ENCODE data around the gene SMIM7. TPM values are rescaled to one million over a fixed set of nuclear protein-coding genes. Genes with fewer than 3 reads are reported as not detected.
"Not testable (repeated sequence)": the region's sequence is repeated elsewhere in the genome, so short reads cannot be mapped to it uniquely, and the experiment has no call there.

Gene SMIM7
- total RNA-seq, 2 experiments from 2014 or later, result 58.4 to 59.6 TPM

GRCh38 chr19:16651421-16652188, 8.3 kb downstream of the SMIM7 start:
- POLR2A ChIA-PET, H3K9me3 Mint-ChIP-seq, H3K27me3 Mint-ChIP-seq, CTCF ChIA-PET, DNase-seq, H3K4me3 Mint-ChIP-seq, H3K27ac Mint-ChIP-seq: not testable (repeated sequence)
- Mint-ChIP-seq H3K4me1 (peaks cover 21% of the 10 kb centered on the region), H3K36me3 (ENCODE audit: low read depth) (peaks cover 68% of the 10 kb centered on the region)

DNA sequence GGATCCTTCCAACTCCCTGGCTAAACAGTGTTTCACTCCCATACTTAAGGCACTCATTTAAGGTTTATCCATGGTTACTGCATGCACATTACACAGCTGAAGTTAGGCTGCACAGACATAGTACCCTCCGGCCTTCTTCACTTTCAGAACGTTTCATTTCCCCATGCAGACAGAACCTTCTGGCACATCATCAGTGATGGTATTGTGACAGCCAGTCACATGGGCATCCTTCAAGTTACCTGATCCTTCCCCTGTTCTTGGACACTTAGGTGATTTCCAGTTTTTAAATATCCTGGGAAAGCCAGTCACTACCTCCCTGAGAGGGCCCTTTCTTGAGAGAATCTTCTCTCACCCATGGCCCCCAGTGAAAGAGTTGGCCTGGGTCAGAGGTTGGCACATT, 9.1 kb downstream of the SMIM7 start:
- no peaks in the 10 kb centered on the region for H3K9me3 Mint-ChIP-seq
- no peaks in the 10 kb centered on the region for H3K27me3 Mint-ChIP-seq
- no peak overlapping the region for H3K27ac Mint-ChIP-seq
- POLR2A ChIA-PET, result no interaction called here
- peaks cover 69% of the 10 kb centered on the region for H3K36me3 Mint-ChIP-seq (ENCODE audit: low read depth)
- H3K4me1 Mint-ChIP-seq, result peaks cover 16% of the 10 kb centered on the region
- CTCF ChIA-PET, result no interaction called here
- no peak overlapping the region for H3K4me3 Mint-ChIP-seq
- no peak for DNase-seq

DNA sequence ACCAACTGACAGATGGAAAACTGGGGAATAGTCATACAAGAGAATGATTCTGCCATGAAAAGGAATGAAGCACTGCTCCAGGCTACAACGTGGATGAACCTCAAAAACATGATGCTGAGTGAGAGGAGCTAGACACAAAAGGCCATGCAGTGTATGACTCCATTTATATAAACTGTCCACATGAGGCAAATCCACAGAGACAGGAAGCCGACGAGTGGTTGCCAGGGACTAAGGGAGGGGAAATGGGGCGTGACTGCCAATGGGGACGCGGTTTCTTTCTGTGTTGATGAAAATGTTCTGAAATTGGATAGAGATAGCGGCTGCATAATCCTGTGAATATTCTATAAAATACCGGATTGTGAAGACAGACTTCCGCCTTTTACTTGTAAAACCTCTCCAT, 10.2 kb downstream of the SMIM7 start:
- Mint-ChIP-seq H3K27me3 (no peaks in the 10 kb centered on the region), H3K27ac (no peak overlapping the region), H3K4me3 (no peak overlapping the region), H3K36me3 (ENCODE audit: low read depth) (peaks cover 70% of the 10 kb centered on the region), H3K4me1 (peaks cover 14% of the 10 kb centered on the region), H3K9me3 (no peaks in the 10 kb centered on the region)
- POLR2A ChIA-PET, result no interaction called here
- CTCF ChIA-PET, result interaction anchor here (0.9 kb wide), 1 partner anchor 24 kb away, joined by 3 read pairs; no protein-coding TSS in a partner anchor
- no peak for DNase-seq

GRCh38 chr19:16645140-16645539, 14.8 kb downstream of the SMIM7 start:
- no peaks in the 10 kb centered on the region for H3K27me3 Mint-ChIP-seq
- H3K4me1 Mint-ChIP-seq, result peaks cover 12% of the 10 kb centered on the region
- ChIA-PET CTCF (interaction anchor here (0.6 kb wide), 1 partner anchor 1383 kb away, joined by 3 read pairs; no protein-coding TSS in a partner anchor), POLR2A (no interaction called here)
- H3K27ac Mint-ChIP-seq, result no peak overlapping the region
- peaks cover 55% of the 10 kb centered on the region for H3K36me3 Mint-ChIP-seq (ENCODE audit: low read depth)
- no peak overlapping the region for H3K4me3 Mint-ChIP-seq
- no peaks in the 10 kb centered on the region for H3K9me3 Mint-ChIP-seq
- DNase-seq, result no peak

DNA sequence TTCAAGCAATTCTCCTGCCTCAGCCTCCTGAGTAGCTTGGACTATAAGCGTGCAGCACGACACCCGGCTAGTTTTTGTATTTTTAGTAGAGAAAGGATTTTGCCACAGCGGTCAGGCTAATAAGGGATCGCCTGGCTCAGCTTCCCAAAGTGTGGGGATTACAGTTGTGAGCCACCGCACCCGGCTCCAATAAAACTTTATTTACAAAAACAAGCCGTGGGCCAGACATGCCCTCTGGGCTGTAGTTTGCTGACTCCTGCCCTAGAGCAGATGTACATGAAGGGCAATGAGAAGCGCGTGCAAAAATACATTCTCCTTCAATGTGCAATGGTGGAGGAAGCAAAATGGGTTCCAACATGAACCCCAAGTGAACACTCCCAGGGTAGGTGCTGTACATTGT, 18.2 kb downstream of the SMIM7 start:
- no peaks in the 10 kb centered on the region for H3K9me3 Mint-ChIP-seq
- H3K27ac Mint-ChIP-seq, result no peak overlapping the region
- peaks cover 21% of the 10 kb centered on the region for H3K4me1 Mint-ChIP-seq
- CTCF ChIA-PET, result interaction anchor here (1.3 kb wide), 1 partner anchor 12 kb away, joined by 3 read pairs; no protein-coding TSS in a partner anchor
- H3K27me3 Mint-ChIP-seq, result no peaks in the 10 kb centered on the region
- POLR2A ChIA-PET, result no interaction called here
- H3K36me3 Mint-ChIP-seq (ENCODE audit: low read depth), result peaks cover 56% of the 10 kb centered on the region
- no peak overlapping the region for H3K4me3 Mint-ChIP-seq
- DNase-seq, result no peak

DNA sequence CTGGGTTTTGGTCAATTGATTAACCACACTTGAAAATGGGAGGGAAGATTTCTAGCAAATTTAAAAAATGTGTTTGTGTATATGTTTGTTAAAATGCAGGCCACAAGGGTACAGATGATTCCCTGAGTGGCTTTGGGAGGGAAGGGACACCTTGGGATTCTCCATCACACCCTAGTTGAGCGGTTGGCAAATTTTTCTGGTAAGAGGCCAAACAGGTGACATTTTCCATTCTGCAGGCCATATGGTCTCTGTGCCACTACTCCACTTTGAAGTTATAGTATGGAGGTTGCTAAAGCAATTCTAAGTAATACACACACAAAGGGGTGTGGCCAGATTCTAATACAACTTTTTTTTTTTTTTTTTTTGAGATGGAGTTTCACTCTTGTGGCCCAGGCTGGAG, 19.0 kb downstream of the SMIM7 start:
- H3K27me3 Mint-ChIP-seq, result no peaks in the 10 kb centered on the region
- H3K9me3 Mint-ChIP-seq, result no peaks in the 10 kb centered on the region
- ChIA-PET POLR2A (no interaction called here), CTCF (interaction anchor here (1.3 to 1.5 kb wide), 2 partner anchors 11 to 65 kb away, joined by 3 read pairs; no protein-coding TSS in a partner anchor)
- H3K4me3 Mint-ChIP-seq, result no peak overlapping the region
- peaks cover 51% of the 10 kb centered on the region for H3K36me3 Mint-ChIP-seq (ENCODE audit: low read depth)
- peaks cover 22% of the 10 kb centered on the region for H3K4me1 Mint-ChIP-seq
- H3K27ac Mint-ChIP-seq, result no peak overlapping the region
- no peak for DNase-seq

- CTCF ChIA-PET, result interaction anchor here (0.7 to 1.0 kb wide), 2 partner anchors 10 to 93 kb away, joined by 3 to 4 read pairs; partner anchors contain the start of gene MED26
- Mint-ChIP-seq H3K27ac (no peak overlapping the region), H3K36me3 (ENCODE audit: low read depth) (peaks cover 40% of the 10 kb centered on the region)
Measured at GRCh38 chr19:16638666-16639065, 21.3 kb downstream of the SMIM7 start.

GRCh38 chr19:16637535-16637934, 22.4 kb downstream of the SMIM7 start:
- ChIA-PET POLR2A (no interaction called here), CTCF (interaction anchor here (0.5 to 1.5 kb wide), 3 partner anchors 10 to 1700 kb away, joined by 3 read pairs; no protein-coding TSS in a partner anchor)
- H3K27ac Mint-ChIP-seq, result no peak overlapping the region
- H3K4me1 Mint-ChIP-seq, result peaks cover 27% of the 10 kb centered on the region
- H3K4me3 Mint-ChIP-seq, result no peak overlapping the region
- no peak for DNase-seq
- H3K27me3 Mint-ChIP-seq, result no peaks in the 10 kb centered on the region
- H3K36me3 Mint-ChIP-seq (ENCODE audit: low read depth), result peaks cover 36% of the 10 kb centered on the region
- no peaks in the 10 kb centered on the region for H3K9me3 Mint-ChIP-seq

More at GRCh38 chr19:16638666-16639065, 21.3 kb downstream of the SMIM7 start:
- H3K27me3 Mint-ChIP-seq, result no peaks in the 10 kb centered on the region
- no peak for DNase-seq
- no peaks in the 10 kb centered on the region for H3K9me3 Mint-ChIP-seq
- H3K4me3 Mint-ChIP-seq, result no peak overlapping the region
- H3K4me1 Mint-ChIP-seq, result peaks cover 24% of the 10 kb centered on the region
- POLR2A ChIA-PET, result no interaction called here

DNA sequence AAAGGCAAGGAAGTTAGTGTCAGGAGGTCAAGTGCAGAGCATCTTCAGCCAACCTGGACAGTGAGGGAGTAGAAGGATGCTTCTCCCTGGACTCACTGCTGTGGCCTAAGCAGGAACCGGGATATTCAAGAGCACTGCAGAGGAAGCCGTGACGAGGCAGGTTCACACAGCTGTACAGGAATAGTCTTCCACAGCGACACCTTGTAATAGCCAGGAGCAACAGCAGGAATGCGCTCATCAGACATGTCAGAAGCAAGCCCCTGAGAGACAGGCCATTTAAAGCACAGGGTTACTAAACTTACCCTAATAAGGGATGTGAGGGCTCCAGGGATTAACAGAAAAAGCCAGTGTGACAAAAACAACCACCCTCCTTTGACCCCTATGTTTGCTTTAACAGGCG, 28.5 kb downstream of the SMIM7 start:
- CTCF ChIA-PET, result no interaction called here
- Mint-ChIP-seq H3K9me3 (no peaks in the 10 kb centered on the region), H3K27me3 (no peaks in the 10 kb centered on the region), H3K27ac (no peak overlapping the region), H3K4me1 (peaks cover 37% of the 10 kb centered on the region), H3K4me3 (no peak overlapping the region), H3K36me3 (ENCODE audit: low read depth) (peaks cover 25% of the 10 kb centered on the region)
- POLR2A ChIA-PET, result no interaction called here
- no peak for DNase-seq

DNA sequence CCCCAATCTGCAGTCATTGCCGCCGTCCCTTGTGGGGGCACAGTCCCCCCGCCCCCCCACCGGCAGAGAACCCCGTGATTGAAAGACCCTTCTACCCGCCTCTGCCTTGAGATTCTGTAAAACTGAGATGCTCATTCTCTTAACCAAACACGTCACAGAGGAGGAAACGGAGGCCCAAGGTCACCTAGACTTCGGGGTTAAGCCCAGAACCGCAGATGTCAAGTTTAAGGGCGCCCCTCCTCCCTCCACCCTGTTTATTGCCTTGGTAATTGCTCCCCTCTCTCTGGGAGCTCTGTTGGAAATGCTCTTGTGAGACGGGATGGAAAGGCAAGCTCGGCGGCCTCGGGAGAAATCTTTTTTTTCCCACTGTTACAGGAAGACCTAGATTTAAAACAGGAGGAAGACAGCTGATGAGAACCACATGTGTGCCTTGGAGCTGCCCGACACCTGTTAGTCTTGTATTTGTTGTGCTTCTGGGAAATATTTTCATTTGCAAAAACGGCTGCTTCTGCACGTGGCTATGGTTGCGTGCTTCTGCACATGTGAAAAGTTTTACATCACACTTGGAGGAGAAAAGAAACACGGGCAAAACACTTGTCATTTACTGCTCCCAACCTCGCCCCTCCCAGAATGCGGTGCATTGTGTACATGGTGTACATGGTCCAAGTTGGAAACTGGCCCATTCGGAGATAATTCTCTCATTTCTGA, 30.8 kb downstream of the SMIM7 start:
- Mint-ChIP-seq H3K27me3 (no peaks in the 10 kb centered on the region), H3K4me3 (peak overlapping the region; percentile 99), H3K27ac (peak overlapping the region; percentile 100), H3K9me3 (no peaks in the 10 kb centered on the region), H3K4me1 (peaks cover 56% of the 10 kb centered on the region), H3K36me3 (ENCODE audit: low read depth) (peaks cover 29% of the 10 kb centered on the region)
- CTCF ChIA-PET, result interaction anchor here (0.6 to 1.4 kb wide), 3 partner anchors 9 to 466 kb away, joined by 3 read pairs; no protein-coding TSS in a partner anchor
- POLR2A ChIA-PET, result interaction anchor here (0.6 to 1.3 kb wide), 2 partner anchors 45 to 198 kb away, joined by 3 read pairs; no protein-coding TSS in a partner anchor
- DNase-seq, result no peak

DNA sequence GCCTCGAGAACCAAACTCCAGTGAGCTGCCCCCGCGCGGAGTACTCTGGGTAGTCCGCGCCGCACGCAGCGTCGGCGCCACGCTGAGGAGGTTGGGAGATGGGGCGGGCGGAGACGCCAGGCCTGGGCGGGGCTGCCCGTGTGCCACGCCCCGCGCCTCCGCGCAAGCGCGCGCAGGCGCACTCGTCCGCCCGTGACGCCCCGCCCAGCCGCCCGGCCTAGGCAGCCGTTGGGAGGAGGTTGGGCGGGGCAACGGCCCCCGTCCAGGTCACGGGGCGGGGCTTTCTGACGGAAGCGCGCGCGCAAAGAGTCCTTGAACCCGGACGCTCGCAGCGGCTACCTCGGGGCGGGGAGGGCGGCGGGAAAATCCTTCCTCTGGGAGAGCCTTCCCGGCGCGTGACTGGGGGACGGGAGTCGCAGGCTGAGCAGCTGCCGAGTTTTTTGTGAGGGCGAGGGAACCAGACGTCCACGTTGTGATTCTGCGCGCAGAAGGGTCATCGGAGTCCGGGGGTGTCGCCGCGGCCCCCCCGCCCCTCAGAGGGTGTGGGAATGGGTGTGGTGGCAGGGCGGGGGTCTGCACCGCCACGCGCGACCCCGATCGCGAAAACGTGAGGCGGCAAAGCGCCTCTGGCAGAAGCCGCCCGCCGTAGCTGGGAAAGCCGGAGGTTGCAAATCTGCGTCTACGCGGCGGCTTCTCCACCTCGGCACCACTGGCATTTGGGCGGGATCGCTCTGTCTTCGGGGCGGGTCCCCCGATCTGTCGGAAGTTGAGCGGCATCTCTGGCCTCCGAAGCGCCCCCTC, 31.6 kb downstream of the SMIM7 start, which contains the start of gene MED26:
MED26 (minus strand) TSS at position 22 of the 801 bp plus-strand sequence. CDS start 261 bp downstream, outside the sequence.
- Mint-ChIP-seq H3K27me3 (no peaks in the 10 kb centered on the region), H3K27ac (peak within 1 kb of the TSS; percentile 100), H3K4me1 (peaks cover 53% of the 10 kb centered on the region), H3K36me3 (ENCODE audit: low read depth) (peaks cover 30% of the 10 kb centered on the region), H3K4me3 (peak within 1 kb of the TSS; percentile 99), H3K9me3 (no peaks in the 10 kb centered on the region)
- peak; percentile 95 for DNase-seq
- ChIA-PET CTCF (interaction anchor here (0.6 to 1.4 kb wide), 4 partner anchors 10 to 465 kb away, joined by 3 to 5 read pairs (median 3); no protein-coding TSS in a partner anchor), POLR2A (interaction anchor here (0.7 to 1.3 kb wide), 3 partner anchors 11 to 44 kb away, joined by 3 to 5 read pairs (median 4); no protein-coding TSS in a partner anchor)

DNA sequence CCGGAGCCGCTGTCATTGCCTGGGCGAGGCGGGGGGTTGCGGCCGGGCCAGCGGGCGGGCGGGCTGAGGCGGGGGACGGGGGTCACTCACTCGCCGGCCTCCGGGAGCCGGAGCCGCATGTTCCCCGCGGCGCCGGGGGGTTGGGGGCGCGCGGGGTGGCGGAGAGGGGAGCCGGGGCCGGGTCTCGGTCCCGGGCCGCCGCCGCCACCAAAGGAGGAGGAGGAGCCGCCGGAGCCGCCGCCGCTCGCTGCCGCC, 32.1 kb downstream of the SMIM7 start:
- no peak for DNase-seq
- H3K4me1 Mint-ChIP-seq, result peaks cover 53% of the 10 kb centered on the region
- H3K27me3 Mint-ChIP-seq, result no peaks in the 10 kb centered on the region
- POLR2A ChIA-PET, result interaction anchor here (0.7 to 1.3 kb wide), 4 partner anchors 10 to 43 kb away, joined by 3 to 5 read pairs (median 4); no protein-coding TSS in a partner anchor
- peaks cover 30% of the 10 kb centered on the region for H3K36me3 Mint-ChIP-seq (ENCODE audit: low read depth)
- H3K9me3 Mint-ChIP-seq, result no peaks in the 10 kb centered on the region
- peak overlapping the region; percentile 89 for H3K27ac Mint-ChIP-seq
- H3K4me3 Mint-ChIP-seq, result peak overlapping the region; percentile 90
- CTCF ChIA-PET, result interaction anchor here (1.0 to 1.4 kb wide), 4 partner anchors 10 to 44 kb away, joined by 3 to 5 read pairs (median 3); no protein-coding TSS in a partner anchor
